Adrenal gland (tissue), 12 donors: ENCODE data around the gene ANKFN1. TPM values are rescaled to one million over a fixed set of nuclear protein-coding genes. Genes with fewer than 3 reads are reported as not detected.

ENCODE experiments used
- DNase-seq, 7 donors: peaks; one replicate each; pipeline ENCODE4 v3.0.0-alpha.2; 2019 to 2020
- H3K27ac ChIP-seq, 5 donors: fragments of 200-600 bp; sonication (generic) in 4 of 5; 1 replicate in 3 of 5; 2 replicates in 2 of 5; pipeline versions ENCODE4 v1.5.1 to v1.8.0; 2016 to 2020; ENCODE audit warnings: mild to moderate bottlenecking in 1 of 5
- H3K27me3 ChIP-seq: fragments of 200-600 bp; 2 replicates; pipeline ENCODE4 v1.8.0; 2021
- H3K36me3 ChIP-seq, 2 donors: fragments of 200-600 bp; replicated peaks in 1 of 2; 1 replicate in 1 of 2; 2 replicates in 1 of 2; pipeline versions ENCODE4 v1.5.1 to v1.8.0; 2018 to 2022
- H3K4me1 ChIP-seq, 2 donors: fragments of 200-600 bp; replicated peaks in 1 of 2; 1 replicate in 1 of 2; 2 replicates in 1 of 2; pipeline versions ENCODE4 v1.5.1 to v1.8.0; 2018 to 2021
- H3K4me3 ChIP-seq, 4 donors: fragments of 200-600 bp; sonication (generic) in 3 of 4; one replicate each; pipeline ENCODE4 v1.5.1; 2016 to 2018
- H3K9me3 ChIP-seq, 3 donors: fragments of 200-600 bp; sonication (generic) in 1 of 3; replicated peaks in 1 of 3; 1 replicate in 2 of 3; 2 replicates in 1 of 3; pipeline versions ENCODE4 v1.5.1 to v1.8.0; 2016 to 2021
- POLR2A ChIP-seq, 2 donors: fragments of 450-650 bp; IDR thresholded peaks; one replicate each; pipeline ENCODE4 v1.6.1; 2017; ENCODE audit warnings: antibody characterized with exemption in 2 of 2, mild to moderate bottlenecking in 2 of 2, moderate library complexity in 1 of 2
- WGBS, 4 donors: extraction: QIAGEN DNeasy Blood & Tissue Kit in 2 of 4; methylation state at CpG; one replicate each; pipeline versions ENCODE4 v1.1.5 to v1.1.7; 2013 to 2017; 5-methylcytosine and 5-hydroxymethylcytosine counted together
- intact Hi-C, 2 donors: fragments of 100-400 bp; cut with DNase I; formaldehyde crosslinking; loops; one replicate each; pipeline versions ENCODE4 v1.14.1 to v1.15.0; 2022 to 2023
- polyA plus RNA-seq, 3 donors: library from polyadenylated mRNA; stranded (reverse); fragments of 200-250 nt in 2 of 3; fragments of 350-450 nt in 1 of 3; fragmentation: Illumina TruSeq in 1 of 3; extraction: RNeasy Lipid Tissue Mini Kit (QIAGEN cat#74804) in 1 of 3; gene quantifications; one replicate each; pipeline ENCODE4 v1.2.3, GENCODE V29; 2013 to 2014
- total RNA-seq, 9 donors: library from RNA; depleted of rRNA in 4 of 9; stranded (reverse); fragments of >200 nt in 4 of 9; fragments of 120-200 nt in 1 of 9; fragmentation: NEBNext Ultra II Directional in 1 of 9; extraction: Animal tissue kit (Norgen Biotek cat#: 25700) in 1 of 9; gene quantifications; one replicate each; pipeline versions ENCODE4 v1.1.0 to v1.2.4, GENCODE V29; 2013 to 2023
- TF ChIP-seq, protein P1 (sequence below), 6 experiments: fragments of 450-650 bp in 4 of 6; fragments of 200-600 bp in 2 of 6; sonication (generic) in 1 of 6; IDR thresholded peaks; 1 replicate in 5 of 6; 2 replicates in 1 of 6; pipeline versions ENCODE4 v1.5.1 to v1.8.0; 2016 to 2021; ENCODE audit warnings: antibody characterized with exemption in 6 of 6, mild to moderate bottlenecking in 2 of 6, moderate library complexity in 1 of 6
- donor health status: healthy with polysubstance abuse.
- donor health status: Bipolar disorder and iron deficiency.
- donor health status: DM: yes; HTN: yes; CAD: no.
- donor health status: DM: no; HTN: no; CAD: no.
- donor health status: DM: no; HTN: no; CAD: no.
- donor health status: DM: yes; HTN: yes; CAD: no.

Gene ANKFN1
- total and polyA plus RNA-seq, 12 donors: 0.18 to 1.6 (median 0.41) TPM; not detected in 5

DNA sequence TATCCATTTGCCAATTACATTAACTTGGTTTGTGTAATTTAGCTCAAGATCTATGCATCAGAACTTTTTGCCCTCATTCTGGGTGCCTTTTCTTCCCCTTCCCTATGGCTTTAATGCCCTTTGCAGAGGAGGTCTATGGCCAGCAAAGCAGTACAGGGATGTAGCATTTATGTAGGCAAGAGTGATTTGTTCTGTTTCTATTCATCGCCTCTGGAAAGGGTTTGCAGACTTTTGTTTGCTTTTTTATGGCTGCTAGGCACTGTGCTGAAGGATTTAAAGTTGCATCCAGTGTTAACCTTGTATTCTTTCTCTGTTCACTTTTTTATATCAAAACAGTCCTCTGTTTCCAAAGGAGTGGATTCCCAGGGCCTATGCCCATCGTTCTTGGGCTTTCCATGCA lies 78.0 kb downstream of the ANKFN1 start:
- WGBS, 4 donors: 57 to 75% (median 69%) methylated on average over 2 of the region's 2 CpGs

DNA sequence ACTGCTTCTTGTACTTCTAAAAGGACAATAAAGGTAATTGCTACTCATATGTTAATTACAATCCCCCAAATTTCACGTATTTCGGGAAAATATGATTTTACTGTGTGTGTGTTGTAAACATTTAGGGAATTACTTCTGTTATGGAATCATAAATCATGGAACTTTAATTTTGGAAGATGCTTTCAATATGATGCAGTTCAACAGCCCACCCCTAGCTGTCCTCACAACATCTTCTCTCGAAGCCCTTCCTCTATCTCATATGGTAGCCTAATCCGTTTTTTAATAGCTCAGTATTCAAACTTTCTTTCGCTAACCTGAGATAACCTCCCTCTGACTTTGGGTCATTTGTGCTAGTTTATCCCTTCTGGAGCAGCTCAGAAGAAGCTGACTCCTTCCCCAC lies 78.4 kb downstream of the ANKFN1 start:
- intact Hi-C loops: no loop called here
- H3K9me3 ChIP-seq: no peaks in the 10 kb centered on the region
- TF ChIP-seq, protein P1, sequence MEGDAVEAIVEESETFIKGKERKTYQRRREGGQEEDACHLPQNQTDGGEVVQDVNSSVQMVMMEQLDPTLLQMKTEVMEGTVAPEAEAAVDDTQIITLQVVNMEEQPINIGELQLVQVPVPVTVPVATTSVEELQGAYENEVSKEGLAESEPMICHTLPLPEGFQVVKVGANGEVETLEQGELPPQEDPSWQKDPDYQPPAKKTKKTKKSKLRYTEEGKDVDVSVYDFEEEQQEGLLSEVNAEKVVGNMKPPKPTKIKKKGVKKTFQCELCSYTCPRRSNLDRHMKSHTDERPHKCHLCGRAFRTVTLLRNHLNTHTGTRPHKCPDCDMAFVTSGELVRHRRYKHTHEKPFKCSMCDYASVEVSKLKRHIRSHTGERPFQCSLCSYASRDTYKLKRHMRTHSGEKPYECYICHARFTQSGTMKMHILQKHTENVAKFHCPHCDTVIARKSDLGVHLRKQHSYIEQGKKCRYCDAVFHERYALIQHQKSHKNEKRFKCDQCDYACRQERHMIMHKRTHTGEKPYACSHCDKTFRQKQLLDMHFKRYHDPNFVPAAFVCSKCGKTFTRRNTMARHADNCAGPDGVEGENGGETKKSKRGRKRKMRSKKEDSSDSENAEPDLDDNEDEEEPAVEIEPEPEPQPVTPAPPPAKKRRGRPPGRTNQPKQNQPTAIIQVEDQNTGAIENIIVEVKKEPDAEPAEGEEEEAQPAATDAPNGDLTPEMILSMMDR (IDR thresholded peaks at IDR 0.05): no peak
- no peak for TF ChIP-seq POLR2A (IDR thresholded peaks at IDR 0.05)
- no peak overlapping the region for H3K4me3 ChIP-seq
- H3K4me1 ChIP-seq: no peaks in the 10 kb centered on the region
- WGBS, 4 donors: 55 to 69% (median 66%) methylated on average over 5 of the region's 5 CpGs
- H3K27ac ChIP-seq: no peak overlapping the region
- no peaks in the 10 kb centered on the region for H3K36me3 ChIP-seq
- DNase-seq: no peak
- no peaks in the 10 kb centered on the region for H3K27me3 ChIP-seq

More for the DNA sequence above, 78.0 kb downstream of the ANKFN1 start:
- no peaks in the 10 kb centered on the region for H3K36me3 ChIP-seq
- no peak for TF ChIP-seq POLR2A (IDR thresholded peaks at IDR 0.05)
- TF ChIP-seq, protein P1 (IDR thresholded peaks at IDR 0.05): no peak
- DNase-seq: no peak
- no peaks in the 10 kb centered on the region for H3K4me1 ChIP-seq
- H3K9me3 ChIP-seq: no peaks in the 10 kb centered on the region
- H3K27me3 ChIP-seq: no peaks in the 10 kb centered on the region
- intact Hi-C loops: no loop called here
- H3K4me3 ChIP-seq: no peak overlapping the region
- H3K27ac ChIP-seq: no peak overlapping the region

DNA sequence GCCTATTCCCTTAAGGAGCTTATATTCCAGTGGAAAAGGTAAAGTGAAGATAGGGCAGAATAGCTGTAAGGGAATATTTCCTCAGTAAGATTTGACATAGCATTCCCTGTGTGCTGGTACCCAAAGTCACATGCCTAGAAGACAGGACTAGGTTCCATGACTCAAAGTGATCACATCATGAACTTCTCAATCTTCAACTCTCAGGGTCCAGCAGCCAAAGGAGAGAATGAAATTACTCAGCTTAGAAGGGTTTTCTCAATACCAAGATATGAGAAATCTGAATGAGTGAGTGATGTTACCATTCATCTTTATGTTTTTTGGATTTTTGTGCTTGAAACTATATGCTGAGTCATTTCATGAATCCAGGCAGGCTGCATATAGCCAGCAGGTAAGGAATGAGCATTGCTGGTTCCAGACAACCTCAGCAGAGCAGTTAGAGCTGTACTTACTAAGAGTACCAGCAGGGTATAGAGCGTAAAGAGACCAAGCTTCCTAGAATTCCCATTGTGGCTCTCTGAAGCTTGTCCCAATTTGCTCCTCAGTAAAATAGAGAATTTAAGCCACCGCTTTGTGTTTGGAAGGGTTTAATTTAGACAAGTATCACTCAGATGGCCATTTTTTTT lies 91.1 kb downstream of the ANKFN1 start:
- Histone ChIP-seq H3K27ac (no peak overlapping the region), H3K4me3 (no peak overlapping the region), H3K27me3 (no peaks in the 10 kb centered on the region), H3K36me3 (no peaks in the 10 kb centered on the region), H3K4me1 (no peaks in the 10 kb centered on the region), H3K9me3 (no peaks in the 10 kb centered on the region)
- DNase-seq: no peak
- 80 to 100% (median 88%) methylated on average over 2 of the region's 2 CpGs for WGBS, 4 donors
- TF ChIP-seq, protein P1 (IDR thresholded peaks at IDR 0.05): no peak
- no peak for TF ChIP-seq POLR2A (IDR thresholded peaks at IDR 0.05)
- intact Hi-C loops: no loop called here

- 63 to 73% (median 69%) methylated on average over 1 of the region's 1 CpG for WGBS, 4 donors
- Histone ChIP-seq H3K9me3 (no peaks in the 10 kb centered on the region), H3K4me1 (no peaks in the 10 kb centered on the region), H3K36me3 (no peaks in the 10 kb centered on the region), H3K27ac (no peak overlapping the region), H3K4me3 (no peak overlapping the region), H3K27me3 (no peaks in the 10 kb centered on the region)
- intact Hi-C loops: no loop called here
- DNase-seq: no peak
- TF ChIP-seq, protein P1 (IDR thresholded peaks at IDR 0.05): no peak
- no peak for TF ChIP-seq POLR2A (IDR thresholded peaks at IDR 0.05)
Observed at GRCh38 chr17:56247816-56248215, 94.5 kb downstream of the ANKFN1 start.
